HG03103 (cell line): ENCODE results near the gene HDAC4.

ENCODE experiments used
- ATAC-seq: cut with Tn5 transposase; IDR thresholded peaks from one replicate; pipeline ENCODE4 v1.9.1; 2021; ENCODE audit warnings: low read depth; ENCODE audit not compliant: unreplicated experiment

Gene HDAC4

GRCh38 chr2:239137898-239138283 lies 262.9 kb downstream of the HDAC4 start:
- ATAC-seq = no peak

- ATAC-seq = no peak
These were observed 263.5 kb downstream of the HDAC4 start for GRCh38 chr2:239137165-239137897.

GRCh38 chr2:239136762-239137161 lies 264.1 kb downstream of the HDAC4 start:
- ATAC-seq = no peak

- no peak for ATAC-seq
These were observed 264.6 kb downstream of the HDAC4 start for GRCh38 chr2:239136203-239136602.

DNA sequence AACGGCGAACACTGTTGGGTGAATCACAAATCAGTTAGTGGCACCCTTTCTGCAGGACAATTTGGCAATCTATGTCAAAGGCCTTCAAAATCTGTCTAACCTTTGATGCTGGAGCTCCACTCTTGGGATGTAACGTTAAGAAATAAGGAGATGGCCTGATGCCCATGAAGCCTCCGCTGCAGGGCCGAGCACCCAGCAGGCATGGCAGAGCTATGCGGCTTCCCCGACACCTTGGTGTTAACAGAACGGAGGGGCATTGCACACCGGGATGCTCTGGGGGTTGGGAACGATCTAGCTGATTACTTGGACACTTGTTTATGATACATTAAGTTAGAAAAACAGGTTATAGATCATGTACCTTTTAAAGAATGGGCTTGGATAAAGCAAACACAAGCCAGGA lies 265.3 kb downstream of the HDAC4 start:
- no peak for ATAC-seq

- ATAC-seq = no peak
These were observed 266.8 kb downstream of the HDAC4 start for GRCh38 chr2:239133945-239134570.

GRCh38 chr2:239132786-239133185 lies 268.0 kb downstream of the HDAC4 start:
- ATAC-seq = no peak

DNA sequence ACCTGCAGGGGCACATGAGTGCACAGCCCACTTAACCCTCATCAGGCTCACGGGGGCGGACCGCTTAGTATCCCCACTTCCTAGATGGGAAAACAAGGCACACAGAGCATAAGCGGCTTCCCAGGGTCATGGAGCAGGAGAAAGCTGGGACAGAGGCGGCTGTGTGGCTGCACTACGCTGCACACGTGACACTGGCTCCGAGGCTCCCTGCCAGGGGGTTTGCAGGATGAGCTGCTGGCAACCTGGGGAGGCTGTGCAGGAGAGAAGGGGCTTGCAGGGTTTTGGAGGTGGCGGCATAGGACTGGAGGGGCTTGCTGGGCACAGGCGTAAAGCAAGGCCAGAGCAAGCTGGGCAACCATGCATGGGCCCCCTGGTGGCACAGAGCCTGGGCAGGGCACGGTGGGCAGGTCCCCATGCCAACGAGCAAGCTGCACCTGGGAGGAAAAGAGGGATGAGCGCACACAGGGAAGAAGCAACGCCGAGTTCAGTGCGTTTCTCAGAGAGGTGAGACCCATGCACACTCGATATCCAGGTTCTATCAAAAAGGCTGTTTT lies 268.6 kb downstream of the HDAC4 start:
- ATAC-seq = no peak

GRCh38 chr2:239131521-239131920 lies 269.3 kb downstream of the HDAC4 start:
- ATAC-seq = no peak

DNA sequence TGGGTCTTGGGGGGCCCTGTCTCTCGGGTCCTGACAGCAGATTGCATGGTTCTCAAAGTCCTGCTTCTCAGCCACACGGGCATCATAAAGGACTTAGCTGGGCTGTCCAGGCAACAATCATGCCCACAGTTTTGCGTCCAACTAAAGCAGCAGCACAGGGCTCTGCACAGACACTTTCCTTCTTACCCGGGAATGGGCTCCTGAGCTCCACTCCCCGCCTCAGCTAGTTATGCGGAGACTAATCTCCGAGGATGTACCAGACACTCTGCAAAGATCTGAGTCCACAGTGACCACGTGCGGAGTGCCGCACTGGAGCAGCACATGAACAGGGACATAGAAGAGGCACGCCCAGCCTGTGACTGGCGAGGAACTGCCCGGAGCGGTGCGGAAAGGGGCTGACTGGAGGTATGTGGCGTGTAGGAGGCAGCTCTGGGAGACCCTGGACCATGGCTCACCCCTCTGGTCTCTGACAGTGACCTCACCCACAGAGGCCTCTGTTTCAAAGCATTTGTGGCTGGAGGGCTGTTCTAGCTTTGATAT lies 270.0 kb downstream of the HDAC4 start:
- ATAC-seq = no peak

- no peak for ATAC-seq
These were observed 270.8 kb downstream of the HDAC4 start for GRCh38 chr2:239130041-239130440.

- no peak for ATAC-seq
These were observed 271.5 kb downstream of the HDAC4 start for GRCh38 chr2:239129147-239129920.

- ATAC-seq = no peak
These were observed 272.1 kb downstream of the HDAC4 start for GRCh38 chr2:239128706-239129105.

- no peak for ATAC-seq
These were observed 273.3 kb downstream of the HDAC4 start for GRCh38 chr2:239127513-239127912.

GRCh38 chr2:239125726-239126675 lies 274.8 kb downstream of the HDAC4 start:
- no peak for ATAC-seq

GRCh38 chr2:239124152-239124899 lies 276.5 kb downstream of the HDAC4 start:
- no peak for ATAC-seq

DNA sequence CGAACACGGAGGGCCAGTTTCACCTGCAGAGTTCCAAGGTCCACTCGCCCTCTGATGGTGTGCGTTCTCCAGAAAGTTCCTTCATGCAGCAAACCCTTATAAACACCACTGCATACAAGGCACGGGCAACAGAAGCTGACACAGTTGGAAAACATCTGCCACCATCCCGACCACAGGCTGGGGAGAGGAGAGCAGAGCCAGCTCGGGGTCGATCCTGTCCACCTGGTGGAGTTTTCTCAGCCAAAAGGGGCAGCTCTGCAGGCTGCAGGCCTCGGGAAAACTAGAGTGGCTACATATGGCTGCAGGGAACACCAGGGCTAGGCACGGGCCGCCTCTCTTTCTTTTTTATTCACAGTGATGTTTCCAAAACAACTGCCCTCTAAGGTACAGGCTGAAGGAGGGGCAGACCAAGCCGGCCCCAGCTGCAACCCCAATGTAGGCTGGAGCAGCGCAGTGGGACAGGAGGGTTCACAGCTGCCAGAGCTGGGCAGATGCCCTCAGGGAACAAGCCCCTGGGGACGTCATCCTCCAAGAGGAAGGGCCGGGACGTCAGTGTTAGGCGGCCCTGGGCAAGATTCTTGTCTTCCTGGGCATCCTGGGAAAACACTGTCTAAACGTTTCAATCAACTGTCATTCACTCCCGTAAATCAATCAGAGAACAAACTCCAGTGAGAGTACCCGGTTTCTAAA lies 278.3 kb downstream of the HDAC4 start:
- ATAC-seq = no peak

GRCh38 chr2:239121600-239122012 lies 279.2 kb downstream of the HDAC4 start:
- no peak for ATAC-seq

- no peak for ATAC-seq
These were observed 280.2 kb downstream of the HDAC4 start for GRCh38 chr2:239120664-239121063.
